ENCODE data around the gene DNM3.

Gene DNM3

DNA sequence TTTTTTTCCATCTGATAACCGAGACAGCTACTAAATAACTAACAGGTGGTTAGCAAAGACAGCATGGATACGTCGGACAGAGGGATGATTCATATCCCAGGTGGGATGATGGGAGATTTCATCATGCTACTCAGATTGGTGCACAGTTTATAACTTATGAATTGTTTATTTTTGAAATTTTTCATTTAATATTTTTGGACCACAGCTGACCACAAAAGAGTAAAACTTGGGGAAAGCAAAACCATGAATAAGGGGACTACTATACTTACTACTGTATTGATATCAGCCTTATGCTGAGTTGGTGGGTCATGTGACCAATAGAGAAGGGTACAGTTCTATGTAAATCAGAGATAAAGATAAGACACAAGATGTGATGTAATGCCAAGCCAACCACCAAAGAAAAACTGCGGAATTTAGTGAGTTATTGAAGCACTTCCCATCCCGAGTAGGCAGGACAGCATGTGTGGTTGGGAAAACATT, 331.1 kb downstream of the DNM3 start:
- TF ChIP-seq, protein P1, sequence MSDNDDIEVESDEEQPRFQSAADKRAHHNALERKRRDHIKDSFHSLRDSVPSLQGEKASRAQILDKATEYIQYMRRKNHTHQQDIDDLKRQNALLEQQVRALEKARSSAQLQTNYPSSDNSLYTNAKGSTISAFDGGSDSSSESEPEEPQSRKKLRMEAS (IDR thresholded peaks at IDR 0.05), result no peak
- TF ChIP-seq TEAD4 (IDR thresholded peaks at IDR 0.05) (no peak), YY1 (IDR thresholded peaks at IDR 0.05; ENCODE audit: low read depth) (no peak), EP300 (IDR thresholded peaks at IDR 0.05; ENCODE audit: borderline replicate concordance) (no peak), RAD21 (IDR thresholded peaks at IDR 0.05; ENCODE audit: low read depth) (no peak), ZBTB7A (IDR thresholded peaks at IDR 0.05; ENCODE audit: low read depth) (no peak), TAF1 (IDR thresholded peaks at IDR 0.05; ENCODE audit: low read depth) (no peak), CREB1 (IDR thresholded peaks at IDR 0.05; ENCODE audit: low read depth) (no peak), NFIC (IDR thresholded peaks at IDR 0.05) (no peak), CEBPB (IDR thresholded peaks at IDR 0.05) (no peak), EGR1 (IDR thresholded peaks at IDR 0.05) (no peak), FOXM1 (IDR thresholded peaks at IDR 0.05; ENCODE audit: borderline replicate concordance, low read depth) (no peak), TCF12 (IDR thresholded peaks at IDR 0.05; ENCODE audit: low read depth) (no peak)
- TF ChIP-seq, protein P2, sequence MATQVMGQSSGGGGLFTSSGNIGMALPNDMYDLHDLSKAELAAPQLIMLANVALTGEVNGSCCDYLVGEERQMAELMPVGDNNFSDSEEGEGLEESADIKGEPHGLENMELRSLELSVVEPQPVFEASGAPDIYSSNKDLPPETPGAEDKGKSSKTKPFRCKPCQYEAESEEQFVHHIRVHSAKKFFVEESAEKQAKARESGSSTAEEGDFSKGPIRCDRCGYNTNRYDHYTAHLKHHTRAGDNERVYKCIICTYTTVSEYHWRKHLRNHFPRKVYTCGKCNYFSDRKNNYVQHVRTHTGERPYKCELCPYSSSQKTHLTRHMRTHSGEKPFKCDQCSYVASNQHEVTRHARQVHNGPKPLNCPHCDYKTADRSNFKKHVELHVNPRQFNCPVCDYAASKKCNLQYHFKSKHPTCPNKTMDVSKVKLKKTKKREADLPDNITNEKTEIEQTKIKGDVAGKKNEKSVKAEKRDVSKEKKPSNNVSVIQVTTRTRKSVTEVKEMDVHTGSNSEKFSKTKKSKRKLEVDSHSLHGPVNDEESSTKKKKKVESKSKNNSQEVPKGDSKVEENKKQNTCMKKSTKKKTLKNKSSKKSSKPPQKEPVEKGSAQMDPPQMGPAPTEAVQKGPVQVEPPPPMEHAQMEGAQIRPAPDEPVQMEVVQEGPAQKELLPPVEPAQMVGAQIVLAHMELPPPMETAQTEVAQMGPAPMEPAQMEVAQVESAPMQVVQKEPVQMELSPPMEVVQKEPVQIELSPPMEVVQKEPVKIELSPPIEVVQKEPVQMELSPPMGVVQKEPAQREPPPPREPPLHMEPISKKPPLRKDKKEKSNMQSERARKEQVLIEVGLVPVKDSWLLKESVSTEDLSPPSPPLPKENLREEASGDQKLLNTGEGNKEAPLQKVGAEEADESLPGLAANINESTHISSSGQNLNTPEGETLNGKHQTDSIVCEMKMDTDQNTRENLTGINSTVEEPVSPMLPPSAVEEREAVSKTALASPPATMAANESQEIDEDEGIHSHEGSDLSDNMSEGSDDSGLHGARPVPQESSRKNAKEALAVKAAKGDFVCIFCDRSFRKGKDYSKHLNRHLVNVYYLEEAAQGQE (IDR thresholded peaks at IDR 0.05; ENCODE audit: low read depth), result no peak
- TF ChIP-seq, protein P3, sequence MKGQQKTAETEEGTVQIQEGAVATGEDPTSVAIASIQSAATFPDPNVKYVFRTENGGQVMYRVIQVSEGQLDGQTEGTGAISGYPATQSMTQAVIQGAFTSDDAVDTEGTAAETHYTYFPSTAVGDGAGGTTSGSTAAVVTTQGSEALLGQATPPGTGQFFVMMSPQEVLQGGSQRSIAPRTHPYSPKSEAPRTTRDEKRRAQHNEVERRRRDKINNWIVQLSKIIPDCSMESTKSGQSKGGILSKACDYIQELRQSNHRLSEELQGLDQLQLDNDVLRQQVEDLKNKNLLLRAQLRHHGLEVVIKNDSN (IDR thresholded peaks at IDR 0.05), result no peak

DNA sequence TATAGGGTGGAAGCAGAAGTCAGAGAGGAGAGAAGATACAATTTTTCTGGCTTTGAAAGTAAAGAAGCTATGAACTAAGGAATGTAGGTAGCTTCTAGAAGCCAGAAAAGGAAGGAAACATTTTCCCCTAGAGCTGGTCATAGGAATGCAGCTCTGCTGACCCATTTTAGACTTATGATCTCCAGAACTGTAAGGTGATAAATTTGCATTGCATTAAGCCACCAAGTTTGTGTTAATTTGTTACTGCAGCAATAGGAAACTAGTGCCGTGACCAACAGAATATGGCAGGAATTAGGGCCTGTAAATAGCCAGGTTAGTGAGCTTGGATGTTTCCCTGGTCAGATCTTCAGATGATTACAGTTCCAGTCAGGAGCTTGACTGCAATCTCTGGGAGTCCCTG, 334.9 kb downstream of the DNM3 start:
- TF ChIP-seq, protein P2 (IDR thresholded peaks at IDR 0.05; ENCODE audit: low read depth), result no peak
- TF ChIP-seq FOXM1 (IDR thresholded peaks at IDR 0.05; ENCODE audit: borderline replicate concordance, low read depth), result no peak
- TF ChIP-seq, protein P1 (IDR thresholded peaks at IDR 0.05), result no peak
- TF ChIP-seq TAF1 (IDR thresholded peaks at IDR 0.05; ENCODE audit: low read depth), result no peak
- TF ChIP-seq CREB1 (IDR thresholded peaks at IDR 0.05; ENCODE audit: low read depth), result no peak
- TF ChIP-seq NFIC (IDR thresholded peaks at IDR 0.05), result no peak
- TF ChIP-seq TEAD4 (IDR thresholded peaks at IDR 0.05), result no peak
- TF ChIP-seq YY1 (IDR thresholded peaks at IDR 0.05; ENCODE audit: low read depth), result no peak
- no peak for TF ChIP-seq TCF12 (IDR thresholded peaks at IDR 0.05; ENCODE audit: low read depth)
- no peak for TF ChIP-seq EGR1 (IDR thresholded peaks at IDR 0.05)
- TF ChIP-seq CEBPB (IDR thresholded peaks at IDR 0.05), result no peak
- TF ChIP-seq ZBTB7A (IDR thresholded peaks at IDR 0.05; ENCODE audit: low read depth), result no peak
- TF ChIP-seq EP300 (IDR thresholded peaks at IDR 0.05; ENCODE audit: borderline replicate concordance), result no peak
- no peak for TF ChIP-seq RAD21 (IDR thresholded peaks at IDR 0.05; ENCODE audit: low read depth)
- TF ChIP-seq, protein P3 (IDR thresholded peaks at IDR 0.05), result no peak

DNA sequence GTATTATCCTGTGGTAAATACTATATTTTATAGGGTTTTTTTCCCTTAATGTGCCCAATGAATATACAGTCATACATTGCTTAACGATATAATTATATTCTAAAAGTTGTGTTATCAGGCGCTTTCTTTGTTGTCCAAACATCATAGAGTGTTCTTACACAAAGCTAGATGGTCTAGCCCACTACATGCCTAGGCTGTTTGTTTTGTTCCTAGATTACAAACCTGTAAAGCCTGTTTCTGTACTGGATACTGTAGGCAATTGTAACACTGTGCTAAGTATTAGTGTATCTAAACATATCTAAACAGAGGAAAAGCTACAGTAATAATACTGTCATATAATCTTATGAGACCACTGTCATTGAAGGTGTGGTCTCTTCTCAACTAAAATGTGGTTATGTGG, 336.6 kb downstream of the DNM3 start:
- TF ChIP-seq NFIC (IDR thresholded peaks at IDR 0.05), result no peak
- no peak for TF ChIP-seq EP300 (IDR thresholded peaks at IDR 0.05; ENCODE audit: borderline replicate concordance)
- TF ChIP-seq, protein P3 (IDR thresholded peaks at IDR 0.05), result no peak
- no peak for TF ChIP-seq TEAD4 (IDR thresholded peaks at IDR 0.05)
- no peak for TF ChIP-seq ZBTB7A (IDR thresholded peaks at IDR 0.05; ENCODE audit: low read depth)
- no peak for TF ChIP-seq FOXM1 (IDR thresholded peaks at IDR 0.05; ENCODE audit: borderline replicate concordance, low read depth)
- TF ChIP-seq, protein P1 (IDR thresholded peaks at IDR 0.05), result no peak
- TF ChIP-seq YY1 (IDR thresholded peaks at IDR 0.05; ENCODE audit: low read depth), result no peak
- no peak for TF ChIP-seq RAD21 (IDR thresholded peaks at IDR 0.05; ENCODE audit: low read depth)

DNA sequence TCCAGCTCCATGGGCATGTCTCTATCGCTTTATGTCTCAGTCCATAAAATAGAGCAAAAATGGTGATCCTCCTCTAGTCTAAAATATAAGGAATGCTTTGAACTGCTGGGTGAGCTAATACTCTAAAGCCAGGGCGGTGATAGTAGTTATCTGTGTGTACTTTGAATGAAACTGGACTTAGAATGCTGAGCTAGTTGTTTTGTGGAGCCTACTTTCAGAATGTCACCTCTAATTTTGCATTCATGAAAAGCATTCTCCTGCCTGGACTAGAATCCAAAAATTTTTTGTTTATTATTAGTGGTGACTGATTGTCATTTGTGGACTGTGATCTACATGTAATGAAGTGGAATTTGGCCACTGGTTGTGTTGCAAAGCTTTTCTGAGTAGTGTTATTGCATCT, 337.6 kb downstream of the DNM3 start:
- TF ChIP-seq TEAD4 (IDR thresholded peaks at IDR 0.05), result no peak
- TF ChIP-seq FOXM1 (IDR thresholded peaks at IDR 0.05; ENCODE audit: borderline replicate concordance, low read depth), result no peak
- TF ChIP-seq RAD21 (IDR thresholded peaks at IDR 0.05; ENCODE audit: low read depth), result no peak
- TF ChIP-seq NFIC (IDR thresholded peaks at IDR 0.05), result no peak
- no peak for TF ChIP-seq CREB1 (IDR thresholded peaks at IDR 0.05; ENCODE audit: low read depth)
- TF ChIP-seq TAF1 (IDR thresholded peaks at IDR 0.05; ENCODE audit: low read depth), result no peak
- TF ChIP-seq CEBPB (IDR thresholded peaks at IDR 0.05), result no peak
- TF ChIP-seq, protein P3 (IDR thresholded peaks at IDR 0.05), result no peak
- TF ChIP-seq ZBTB7A (IDR thresholded peaks at IDR 0.05; ENCODE audit: low read depth), result no peak
- no peak for TF ChIP-seq EGR1 (IDR thresholded peaks at IDR 0.05)
- TF ChIP-seq TCF12 (IDR thresholded peaks at IDR 0.05; ENCODE audit: low read depth), result no peak
- TF ChIP-seq, protein P2 (IDR thresholded peaks at IDR 0.05; ENCODE audit: low read depth), result no peak
